Measurements from ENCODE around the gene B4GALNT3. TPM values are rescaled to one million over a fixed set of nuclear protein-coding genes. Genes with fewer than 3 reads are reported as not detected.

B4GALNT3 gene
- total and polyA plus RNA-seq, 2 of the 13 experiments (the other 11 are each of a cell fraction or from before 2014, with no cell fraction given) = 3.2 to 4.4 TPM

- TF ChIP-seq HNF1B (CRISPR knock-in tag; IDR thresholded peaks at IDR 0.05) (peak; percentile 93), ZBED4 (CRISPR knock-in tag; IDR thresholded peaks at IDR 0.05; ENCODE audit: borderline replicate concordance) (peak; percentile 78; the same call in 1 of the 2 replicates), FUBP1 (CRISPR knock-in tag; IDR thresholded peaks at IDR 0.05; ENCODE audit: borderline replicate concordance) (no peak), SPEN (CRISPR knock-in tag; IDR thresholded peaks at IDR 0.05; ENCODE audit: low read depth) (peak; percentile 83), THRA (CRISPR knock-in tag; IDR thresholded peaks at IDR 0.05; ENCODE audit: borderline replicate concordance) (peak; percentile 79; the same call in 1 of the 2 replicates), ZNF549 (CRISPR knock-in tag; IDR thresholded peaks at IDR 0.05) (no peak), ARID3A (IDR thresholded peaks at IDR 0.05; ENCODE audit: low read depth, low read length) (no peak), FOXC1 (CRISPR knock-in tag; IDR thresholded peaks at IDR 0.05; ENCODE audit: borderline replicate concordance) (no peak), E2F2 (CRISPR knock-in tag; IDR thresholded peaks at IDR 0.05; ENCODE audit: borderline replicate concordance) (no peak), DNMT3B (CRISPR knock-in tag; conservative IDR thresholded peaks at IDR 0.05) (no peak), ZNF143 (CRISPR knock-in tag; IDR thresholded peaks at IDR 0.05) (peak; percentile 50; the same call in 1 of the 2 replicates)
Measured at GRCh38 chr12:583251-583869, 123.6 kb downstream of the B4GALNT3 start (continued).
